IPS-NIHi11 (cell line): ENCODE results near the gene LOXL3.

Source experiments
- DNase-seq: peaks from one replicate; pipeline ENCODE4 v3.0.0; 2012; ENCODE audit warnings: mixed read lengths, low spot score

The LOXL3 gene

GRCh38 chr2:74526649-74527230 is 27.0 kb downstream of the LOXL3 start:
- no peak for DNase-seq

DNA sequence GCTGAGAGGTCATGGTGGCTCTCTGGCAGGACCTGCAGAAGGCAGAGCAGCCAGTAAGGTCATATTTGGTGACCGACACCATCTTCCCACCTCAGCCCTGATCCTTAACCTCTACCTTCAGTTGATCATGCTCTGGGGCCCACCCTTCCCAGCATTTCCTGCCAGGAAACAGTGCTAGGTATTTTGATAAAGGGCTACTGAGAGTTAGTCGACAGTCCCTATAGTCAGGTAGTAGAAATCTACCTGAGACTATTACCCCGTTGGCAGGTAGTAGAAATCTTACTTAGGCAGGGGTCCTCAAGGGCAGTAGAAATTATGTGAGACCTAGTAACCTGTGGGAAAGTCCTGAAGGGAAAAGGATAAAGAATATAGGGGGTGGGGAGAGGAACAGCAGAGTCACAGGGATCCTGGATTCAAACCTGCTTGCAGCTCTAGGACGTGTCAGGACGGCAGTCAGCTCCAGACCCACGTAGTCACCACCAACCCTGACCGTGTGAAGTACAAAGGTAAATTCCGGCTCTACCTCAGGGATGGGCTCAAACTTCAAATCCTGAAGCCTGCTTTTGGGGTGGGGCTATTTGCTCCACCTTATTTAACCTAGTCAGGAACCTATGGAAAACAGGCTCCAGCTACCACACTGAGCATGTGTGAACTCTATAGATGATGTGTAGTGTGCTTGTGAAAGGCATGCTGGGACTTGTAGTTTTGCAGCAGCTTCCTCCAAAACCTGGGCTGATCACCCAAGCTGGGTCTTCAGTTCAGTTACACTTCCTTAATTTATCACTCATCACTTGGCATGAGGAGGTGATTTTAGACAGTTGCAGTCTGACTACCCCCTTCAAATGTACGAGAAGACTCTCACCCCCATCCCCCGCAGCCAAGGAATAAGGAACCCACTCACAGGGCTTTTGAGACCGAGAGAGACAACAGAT is 27.8 kb downstream of the LOXL3 start, which contains the start of gene DQX1:
DQX1 (minus strand) TSS at position 515 of the 932 bp plus-strand sequence; CDS start at position 13, 502 bp downstream.
- peak; percentile 50 for DNase-seq

DNA sequence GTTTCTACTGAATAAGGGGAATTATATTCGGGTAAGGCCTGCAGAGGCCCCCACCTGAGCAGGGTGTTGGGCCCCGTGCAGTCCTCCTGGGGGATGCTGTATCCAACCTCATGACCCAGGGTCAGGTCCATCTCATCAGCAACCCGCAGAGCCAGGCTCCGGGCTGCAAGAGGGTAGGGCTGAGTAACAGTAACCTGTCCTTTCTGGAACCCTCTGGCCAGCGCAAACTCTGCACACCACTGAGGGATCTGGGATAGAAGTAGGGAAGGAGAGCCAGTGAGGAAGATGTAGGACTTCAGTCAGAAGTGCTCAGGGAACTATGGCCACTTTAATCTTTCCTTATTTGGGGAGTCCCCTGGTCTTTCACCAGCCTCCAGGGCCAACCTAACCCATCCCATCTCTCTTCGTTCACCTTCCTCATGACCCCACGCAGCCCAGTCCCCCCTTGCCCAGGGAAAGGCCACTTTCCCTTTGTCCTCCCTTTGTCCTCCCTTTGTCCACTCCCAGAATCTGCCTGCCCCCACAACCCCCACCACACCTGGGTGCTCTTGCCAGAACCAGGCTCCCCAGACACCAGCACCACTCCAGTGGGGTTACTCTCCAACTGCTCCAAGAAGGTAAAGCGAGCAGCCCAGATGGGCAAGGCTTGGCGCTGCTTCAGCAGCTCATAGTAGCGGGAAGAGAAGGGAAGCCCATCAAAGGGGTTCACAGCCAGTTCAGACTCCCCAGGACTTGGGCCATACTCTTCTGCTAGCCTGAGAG is 28.6 kb downstream of the LOXL3 start:
- no peak for DNase-seq

GRCh38 chr2:74524005-74524404 is 29.7 kb downstream of the LOXL3 start:
- DNase-seq, result no peak

GRCh38 chr2:74522516-74522915 is 31.2 kb downstream of the LOXL3 start:
- DNase-seq, result no peak

DNA sequence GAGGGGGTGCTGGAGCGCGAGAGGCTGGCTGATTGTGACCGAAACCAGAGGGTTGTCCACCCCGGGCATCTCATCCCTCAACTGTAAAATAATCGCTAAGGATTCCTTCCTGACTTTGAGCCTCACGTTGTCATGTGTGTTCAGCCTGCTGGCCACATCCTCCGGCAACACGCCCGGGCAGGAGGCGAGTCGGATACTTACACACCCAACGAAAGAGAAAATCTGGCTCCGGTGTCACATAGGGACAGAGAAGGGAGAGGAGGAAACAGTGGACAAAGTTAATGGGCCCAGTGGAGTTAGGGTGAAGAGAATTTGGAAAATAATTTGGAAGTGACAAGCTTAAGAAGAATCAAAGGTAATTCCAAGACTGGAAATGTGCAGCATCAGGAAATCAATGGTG is 37.1 kb downstream of the LOXL3 start:
- DNase-seq, result no peak

DNA sequence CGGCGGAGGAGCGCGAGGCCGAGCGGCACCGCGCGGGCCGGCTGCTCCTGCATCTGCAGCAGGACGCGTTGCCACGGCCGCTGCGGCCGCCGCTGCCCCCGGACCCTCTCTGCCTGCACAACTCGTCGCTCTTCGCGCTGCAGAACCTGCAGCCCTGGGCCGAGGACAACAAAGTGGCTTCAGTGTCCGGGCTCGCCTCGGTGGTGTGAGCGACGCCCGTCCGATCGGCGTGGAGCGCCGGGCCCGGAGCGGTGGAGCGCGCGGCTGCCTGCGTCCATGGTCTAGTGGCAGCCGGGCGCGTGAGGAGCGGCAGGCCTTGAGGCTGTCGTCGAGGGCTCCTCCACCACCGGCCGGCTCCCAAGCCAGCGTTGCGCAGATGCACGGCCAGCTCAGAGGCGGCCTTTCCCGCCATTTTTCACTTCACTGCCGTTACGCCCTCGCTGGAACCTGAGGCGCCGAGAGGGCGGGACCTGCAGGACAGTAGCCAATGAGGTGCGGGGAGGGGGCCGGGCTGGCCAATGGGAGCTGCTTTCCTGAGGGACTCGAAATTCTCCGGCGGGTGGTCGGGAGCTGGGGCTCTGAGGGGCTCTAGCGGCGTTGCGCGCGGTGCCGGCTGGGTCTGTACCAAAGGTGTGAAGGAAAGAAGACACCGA is 37.6 kb downstream of the LOXL3 start:
- DNase-seq, result peak; percentile 95

GRCh38 chr2:74515271-74515980 is 38.3 kb downstream of the LOXL3 start:
- DNase-seq, result no peak

- peak; percentile 55 for DNase-seq
These were observed 39.1 kb downstream of the LOXL3 start, which contains the start of gene TLX2 for GRCh38 chr2:74514368-74515270. Gene TLX2 (plus strand): TSS chr2:74514450. CDS start chr2:74514807, 357 bp downstream.

- DNase-seq, result peak; percentile 32
These were observed 40.0 kb downstream of the LOXL3 start for GRCh38 chr2:74513605-74514367.

DNA sequence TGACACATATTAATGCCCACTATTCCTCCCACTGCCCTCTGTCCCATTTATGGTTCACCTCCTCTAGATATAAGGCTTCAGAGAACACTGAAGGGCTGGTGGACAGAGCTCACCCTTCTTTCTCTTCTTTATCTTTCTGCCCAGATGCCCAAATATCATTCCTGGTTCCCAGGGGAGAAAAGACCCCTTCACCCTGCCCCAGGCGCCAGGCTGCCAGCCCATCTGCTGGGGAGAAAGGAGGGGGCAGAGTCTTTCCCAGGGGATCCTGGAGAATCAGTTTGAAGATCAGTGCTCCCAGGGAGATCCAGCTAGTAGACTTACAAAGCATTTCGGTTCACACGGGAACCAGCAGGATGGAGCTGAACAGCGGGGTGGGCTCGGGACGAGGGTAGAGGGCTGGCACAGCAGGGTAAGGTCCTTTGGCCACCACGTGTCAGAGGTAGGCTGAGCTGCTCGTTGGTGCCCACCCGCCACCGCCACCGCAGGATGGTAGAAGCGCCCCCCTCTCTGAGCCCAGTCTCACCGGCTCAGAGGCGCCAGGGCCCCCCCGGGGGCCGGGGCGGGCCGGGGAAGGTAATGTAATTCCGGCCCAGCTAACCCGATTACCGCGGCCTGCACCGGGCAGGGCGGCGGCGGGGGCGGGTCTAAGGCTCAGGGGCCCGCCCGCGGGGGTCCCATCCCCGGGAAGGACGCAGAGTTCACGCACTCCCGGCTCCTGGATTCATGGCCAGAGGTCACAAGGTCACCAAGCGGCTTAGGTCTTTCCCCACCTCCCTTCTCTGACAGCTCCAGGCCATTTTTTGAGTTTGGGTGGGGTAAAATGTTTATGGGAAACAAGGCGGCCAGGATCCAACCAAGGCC is 40.8 kb downstream of the LOXL3 start:
- peak; percentile 42 for DNase-seq

DNA sequence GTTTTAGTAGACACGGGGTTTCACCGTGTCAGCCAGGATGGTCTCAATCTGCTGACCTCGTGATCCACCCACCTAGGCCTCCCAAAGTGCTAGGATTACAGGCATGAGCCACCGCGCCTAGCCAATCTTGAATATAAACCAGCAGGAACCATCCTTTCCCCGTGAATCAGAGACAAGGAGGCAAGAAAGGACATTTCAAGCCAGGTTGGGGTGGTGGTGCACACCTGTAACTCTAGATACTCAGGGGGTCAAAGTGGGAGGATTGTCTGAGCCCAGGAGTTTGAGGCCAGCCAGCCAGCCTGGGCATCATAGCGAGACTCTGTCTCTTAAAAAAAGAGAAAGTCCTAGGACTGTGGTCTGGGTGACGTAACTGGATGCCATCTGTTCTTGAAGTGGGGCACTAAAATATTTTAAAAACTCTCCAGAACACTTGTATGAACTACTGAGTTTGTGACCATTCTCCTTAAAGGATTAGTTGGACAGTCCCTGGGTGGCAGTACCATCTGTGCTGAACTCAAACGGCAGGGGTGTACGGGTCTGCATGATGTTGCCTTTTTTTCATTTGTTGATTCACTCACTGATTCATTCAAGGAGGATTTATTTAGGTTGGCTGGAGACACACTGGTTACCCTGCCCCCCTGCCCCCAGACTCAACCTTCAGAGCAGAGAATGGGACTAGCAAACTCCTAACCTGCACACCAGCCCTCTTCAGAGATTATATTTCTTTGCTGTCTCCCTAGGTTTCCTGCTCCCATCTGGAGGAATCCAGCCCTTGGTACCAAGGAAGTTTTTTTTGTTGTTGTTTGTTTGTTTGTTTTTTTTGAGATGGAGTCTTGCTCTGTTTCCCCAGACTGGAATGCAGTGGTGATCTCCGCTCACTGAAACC is 42.4 kb downstream of the LOXL3 start:
- no peak for DNase-seq

DNA sequence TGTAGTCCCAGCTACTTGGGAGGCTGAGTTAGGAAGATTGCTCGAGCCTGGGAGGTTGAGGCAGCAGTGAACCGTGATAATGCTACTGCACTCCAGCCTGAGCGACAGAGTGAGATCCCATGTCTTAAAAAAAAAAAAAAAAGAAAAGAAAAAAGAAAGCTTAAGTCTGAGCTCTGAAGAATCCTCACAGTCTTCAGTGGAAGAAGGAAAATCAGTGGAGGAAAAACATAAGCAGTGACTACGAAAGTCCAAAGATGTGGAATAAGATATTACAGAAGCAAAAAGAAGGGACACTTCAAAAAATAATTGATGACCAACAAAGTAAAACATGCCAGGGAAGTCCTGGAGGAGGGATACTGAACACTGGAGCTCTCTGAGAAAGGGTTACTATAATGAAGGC is 43.5 kb downstream of the LOXL3 start:
- DNase-seq, result no peak

- no peak for DNase-seq
These were observed 45.7 kb downstream of the LOXL3 start for GRCh38 chr2:74507926-74508520.

DNA sequence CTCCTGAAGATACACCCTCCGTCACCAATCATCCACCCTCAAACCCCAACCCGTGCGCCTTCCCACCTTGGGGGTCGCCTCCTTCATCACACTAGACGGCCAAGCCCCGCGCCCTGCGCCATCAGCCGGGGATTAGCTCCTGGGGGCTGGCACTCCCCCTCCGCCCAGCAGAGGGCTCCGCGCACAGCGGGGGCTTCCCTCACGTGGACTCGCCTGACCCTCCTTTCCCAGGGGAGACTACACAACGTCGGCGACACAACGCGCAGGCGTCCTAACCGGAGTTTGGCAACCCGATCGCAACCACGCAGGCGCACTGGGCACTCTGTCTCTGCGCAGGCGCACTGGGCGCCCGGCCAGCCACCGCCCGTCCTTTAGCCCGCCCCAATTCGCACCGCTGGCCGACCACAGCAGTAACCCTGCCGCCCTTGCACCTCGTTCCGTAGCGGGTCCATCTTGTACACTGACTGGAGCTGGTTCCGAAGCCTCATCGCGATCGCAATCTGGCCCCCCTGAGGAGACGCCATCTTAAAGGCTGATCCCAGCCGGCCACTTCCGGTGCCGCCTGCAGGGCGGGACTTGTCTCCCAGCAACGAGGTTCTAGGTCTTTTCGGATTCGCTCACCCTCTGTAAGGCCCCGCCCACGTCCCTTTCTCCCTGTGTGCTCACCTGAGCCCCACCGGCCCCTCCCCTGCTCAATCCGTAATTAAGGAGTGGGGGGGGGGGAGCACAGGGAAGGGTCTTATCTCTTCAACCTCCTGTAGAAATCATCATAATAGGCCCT is 46.4 kb downstream of the LOXL3 start, which contains the start of gene PCGF1:
PCGF1 (minus strand) TSS at position 551 of the 781 bp plus-strand sequence; CDS start at position 524, 27 bp downstream.
- peak; percentile 93 for DNase-seq
